Neural crest cell (in vitro differentiated cells): Measurements from ENCODE around the gene ZFYVE26. TPM values are rescaled to one million over a fixed set of nuclear protein-coding genes. Genes with fewer than 3 reads are reported as not detected.
"Not testable (repeated sequence)": the region's sequence is repeated elsewhere in the genome, so short reads cannot be mapped to it uniquely, and the experiment has no call there.

Experiments used
- DNase-seq: peaks from one replicate; pipeline ENCODE4 v3.0.0; 2021; ENCODE audit warnings: low read depth, mixed read lengths, low spot score
- H3K27ac Mint-ChIP-seq: one replicate; pipeline ENCODE4 v1.8.0; 2021; ENCODE audit warnings: mild to moderate bottlenecking, mixed read lengths; ENCODE audit not compliant: unreplicated experiment
- H3K27me3 Mint-ChIP-seq: 2 replicates; pipeline ENCODE4 v1.8.0; 2021; ENCODE audit warnings: low read depth, mild to moderate bottlenecking, mixed read lengths
- H3K36me3 Mint-ChIP-seq: 2 replicates; pipeline ENCODE4 v1.8.0; 2021; ENCODE audit warnings: low read depth, mild to moderate bottlenecking, mixed read lengths
- H3K4me1 Mint-ChIP-seq: 2 replicates; pipeline ENCODE4 v1.8.0; 2021; ENCODE audit warnings: mixed read lengths
- H3K4me3 Mint-ChIP-seq: one replicate; pipeline ENCODE4 v1.8.0; 2021; ENCODE audit warnings: mild to moderate bottlenecking, mixed read lengths
- H3K9me3 Mint-ChIP-seq: 2 replicates; pipeline ENCODE4 v1.8.0; 2021; ENCODE audit warnings: mixed read lengths
- CTCF ChIP-seq: fragments of 200-600 bp; sonication (generic); conservative IDR thresholded peaks from 2 replicates; pipeline ENCODE4 v1.5.0; 2021; ENCODE audit warnings: antibody characterized with exemption, mild to moderate bottlenecking
- total RNA-seq: library from RNA; stranded (reverse); gene quantifications from 2 replicates; pipeline ENCODE4 v1.2.1, GENCODE V29; 2021

ZFYVE26 gene
- total RNA-seq, 1 donor from 2014 or later, result 24.3 TPM

GRCh38 chr14:67728258-67728657, 88.1 kb downstream of the ZFYVE26 start:
- TF ChIP-seq CTCF, result no peak
- H3K4me1 Mint-ChIP-seq, result peaks cover 14% of the 10 kb centered on the region
- peaks cover 2% of the 10 kb centered on the region for H3K9me3 Mint-ChIP-seq
- no peaks in the 10 kb centered on the region for H3K36me3 Mint-ChIP-seq
- no peak overlapping the region for H3K27ac Mint-ChIP-seq
- no peak overlapping the region for H3K4me3 Mint-ChIP-seq
- no peak for DNase-seq
- peaks cover 14% of the 10 kb centered on the region for H3K27me3 Mint-ChIP-seq

GRCh38 chr14:67727361-67727760, 89.0 kb downstream of the ZFYVE26 start:
- peaks cover 20% of the 10 kb centered on the region for H3K27me3 Mint-ChIP-seq
- TF ChIP-seq CTCF, result no peak
- H3K36me3 Mint-ChIP-seq, result no peaks in the 10 kb centered on the region
- H3K27ac Mint-ChIP-seq, result no peak overlapping the region
- H3K4me1 Mint-ChIP-seq, result peaks cover 14% of the 10 kb centered on the region
- DNase-seq, result no peak
- no peak overlapping the region for H3K4me3 Mint-ChIP-seq
- peaks cover 2% of the 10 kb centered on the region for H3K9me3 Mint-ChIP-seq

GRCh38 chr14:67725171-67725570, 91.2 kb downstream of the ZFYVE26 start:
- TF ChIP-seq CTCF, result no peak
- no peak for DNase-seq
- no peak overlapping the region for H3K4me3 Mint-ChIP-seq
- peaks cover 14% of the 10 kb centered on the region for H3K4me1 Mint-ChIP-seq
- H3K9me3 Mint-ChIP-seq, result peaks cover 2% of the 10 kb centered on the region
- H3K27ac Mint-ChIP-seq, result no peak overlapping the region
- no peaks in the 10 kb centered on the region for H3K36me3 Mint-ChIP-seq
- peaks cover 32% of the 10 kb centered on the region for H3K27me3 Mint-ChIP-seq

DNA sequence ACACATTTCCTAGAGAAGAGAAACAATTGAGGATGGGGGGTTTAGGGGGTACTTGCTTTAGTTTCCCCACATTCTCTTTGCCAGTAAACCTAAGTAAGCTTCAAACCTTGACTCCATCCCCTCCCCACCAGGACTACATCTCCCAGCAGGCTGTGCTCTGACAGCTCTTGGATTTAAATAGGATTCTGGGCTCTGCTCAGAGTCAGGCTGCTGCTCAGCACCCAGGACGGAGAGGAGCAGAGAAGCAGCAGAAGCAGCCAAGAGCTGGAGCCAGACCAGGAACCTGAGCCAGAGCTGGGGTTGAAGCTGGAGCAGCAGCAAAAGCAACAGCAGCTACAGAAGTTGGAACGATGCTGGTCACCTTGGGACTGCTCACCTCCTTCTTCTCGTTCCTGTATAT, 94.1 kb downstream of the ZFYVE26 start:
- peaks cover 32% of the 10 kb centered on the region for H3K27me3 Mint-ChIP-seq
- no peaks in the 10 kb centered on the region for H3K4me1 Mint-ChIP-seq
- H3K36me3 Mint-ChIP-seq, result no peaks in the 10 kb centered on the region
- H3K27ac Mint-ChIP-seq, result no peak overlapping the region
- no peak for TF ChIP-seq CTCF
- no peak for DNase-seq
- H3K4me3 Mint-ChIP-seq, result no peak overlapping the region
- peaks cover 2% of the 10 kb centered on the region for H3K9me3 Mint-ChIP-seq

DNA sequence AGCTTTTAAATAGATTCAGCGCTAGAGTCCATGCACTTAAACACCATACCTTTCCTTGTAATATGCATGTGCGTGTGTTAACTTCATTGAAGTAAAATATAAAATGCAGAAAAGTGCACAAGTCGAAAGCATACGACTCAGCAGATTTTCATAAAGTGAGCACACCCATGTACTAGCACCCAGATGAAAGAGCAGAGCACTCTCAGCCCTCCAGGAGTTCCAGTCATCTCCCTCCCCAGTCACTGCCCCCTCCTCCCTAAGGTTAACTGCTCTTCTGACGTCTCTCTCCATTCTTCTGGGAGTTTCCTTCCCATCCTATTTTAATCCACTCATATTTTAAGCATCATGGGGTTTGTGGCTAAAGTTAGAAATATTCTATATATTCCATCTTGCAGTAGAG, 94.5 kb downstream of the ZFYVE26 start:
- DNase-seq, result no peak
- Mint-ChIP-seq H3K36me3 (no peaks in the 10 kb centered on the region), H3K4me3 (no peak overlapping the region), H3K27me3 (peaks cover 32% of the 10 kb centered on the region), H3K4me1 (no peaks in the 10 kb centered on the region), H3K9me3 (peaks cover 2% of the 10 kb centered on the region), H3K27ac (no peak overlapping the region)
- TF ChIP-seq CTCF, result no peak

GRCh38 chr14:67719866-67720265, 96.5 kb downstream of the ZFYVE26 start:
- Mint-ChIP-seq H3K4me1 (no peaks in the 10 kb centered on the region), H3K27me3 (peaks cover 32% of the 10 kb centered on the region), H3K36me3 (no peaks in the 10 kb centered on the region), H3K27ac (no peak overlapping the region), H3K9me3 (no peaks in the 10 kb centered on the region), H3K4me3 (no peak overlapping the region)
- no peak for DNase-seq
- TF ChIP-seq CTCF, result no peak

DNA sequence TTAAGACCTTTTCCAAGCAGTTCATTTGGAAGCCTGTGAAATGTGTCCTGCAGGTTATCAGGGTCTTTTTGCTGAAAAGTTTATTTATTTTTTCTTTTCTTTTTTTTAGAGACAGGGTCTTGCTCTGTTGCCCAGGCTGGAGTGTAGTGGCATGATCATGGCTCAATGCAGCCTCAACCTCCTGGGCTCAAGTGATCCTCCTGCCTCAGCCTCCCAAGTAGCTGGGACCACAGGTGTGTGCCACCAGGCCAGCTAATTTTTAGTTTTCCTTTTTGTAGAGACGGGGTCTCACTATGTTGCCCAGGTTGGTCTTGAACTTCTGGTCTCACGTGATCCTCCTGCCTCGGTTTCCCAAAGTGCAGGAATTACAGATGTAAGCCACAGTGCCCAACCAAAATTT, 97.0 kb downstream of the ZFYVE26 start:
- not testable (repeated sequence) for H3K9me3 Mint-ChIP-seq, H3K4me1 Mint-ChIP-seq, DNase-seq, H3K27ac Mint-ChIP-seq, H3K4me3 Mint-ChIP-seq, H3K36me3 Mint-ChIP-seq
- peaks cover 31% of the 10 kb centered on the region for H3K27me3 Mint-ChIP-seq
